Endothelial cell of umbilical vein (primary cell): ENCODE data around the gene CXCL16.

Experiments
- CTCF ChIP-seq, 2 donors: IDR thresholded peaks; 1 replicate in 1 of 2; 2 replicates in 1 of 2; pipeline ENCODE4 v1.5.1; 2011; ENCODE audit warnings: low read length in 2 of 2, mild to moderate bottlenecking in 2 of 2, moderate library complexity in 2 of 2, control low read depth in 1 of 2, inconsistent platforms in 1 of 2, low read depth in 1 of 2; ENCODE audit not compliant: insufficient read depth in 1 of 2; ENCODE audit errors: extremely low read depth in 1 of 2
- EZH2 ChIP-seq: IDR thresholded peaks from 2 replicates; pipeline ENCODE4 v1.6.1; 2012; ENCODE audit warnings: borderline replicate concordance, low read depth, mild to moderate bottlenecking, moderate library complexity, low read length, inconsistent platforms; ENCODE audit not compliant: severe bottlenecking
- JUN ChIP-seq: IDR thresholded peaks from 2 replicates; pipeline ENCODE4 v1.6.1; 2011; ENCODE audit warnings: borderline replicate concordance, low read depth; ENCODE audit not compliant: insufficient read length, insufficient read depth
- MAX ChIP-seq: IDR thresholded peaks from 2 replicates; pipeline ENCODE4 v1.6.1; 2011; ENCODE audit not compliant: insufficient read depth, insufficient read length
- MYC ChIP-seq: IDR thresholded peaks from one replicate; pipeline ENCODE4 v1.6.1; 2011; ENCODE audit warnings: mild to moderate bottlenecking, low read depth, low read length
- POLR2A ChIP-seq: IDR thresholded peaks from 2 replicates; pipeline ENCODE4 v1.6.1; 2012; ENCODE audit warnings: low read depth, mild to moderate bottlenecking, control low read depth, low read length
- POLR2AphosphoS5 ChIP-seq: IDR thresholded peaks from 2 replicates; pipeline ENCODE4 v1.6.1; 2012; ENCODE audit warnings: low read depth, mild to moderate bottlenecking, control low read depth, low read length, moderate library complexity; ENCODE audit not compliant: insufficient read depth

- TF ChIP-seq POLR2AphosphoS5 = no peak
- TF ChIP-seq POLR2A = no peak
- no peak for TF ChIP-seq CTCF (IDR thresholded peaks at IDR 0.05; ENCODE audit: extremely low read depth in 1 of 2, insufficient read depth in 1 of 2, low read depth in 1 of 2, low read length in 2 of 2)
- no peak for TF ChIP-seq MYC
- no peak for TF ChIP-seq JUN
- no peak for TF ChIP-seq MAX
- TF ChIP-seq EZH2 = no peak
These were observed 17.0 kb downstream of the CXCL16 start for GRCh38 chr17:4722678-4723240.
